MCF 10A (cell line): ENCODE data around the gene DOCK11. TPM values are rescaled to one million over a fixed set of nuclear protein-coding genes. Genes with fewer than 3 reads are reported as not detected.
"Not testable (repeated sequence)": the region's sequence is repeated elsewhere in the genome, so short reads cannot be mapped to it uniquely, and the experiment has no call there.

Source experiments
- BruUV-seq: library from RNA; stranded (reverse); fragments of 400-500 nt; replicated peaks from 2 replicates; lab custom pipeline; 2021; lab: Mats Ljungman, UMichigan
- CTCF ChIA-PET: fragments of 300-600 bp; sonication (Branson Sonifier 250); formaldehyde crosslinking; extraction: SDS; loops from one replicate; lab custom pipeline; 2021; ENCODE audit warnings: antibody characterized with exemption, inconsistent platforms; lab: Yijun Ruan, JAX
- POLR2A ChIA-PET: fragments of 300-600, 350-650 bp; sonication (Branson Sonifier 250); formaldehyde crosslinking; extraction: SDS; loops from one replicate; lab custom pipeline; 2020; ENCODE audit warnings: antibody characterized with exemption, inconsistent platforms; lab: Yijun Ruan, JAX
- DNase-seq: peaks from one replicate; pipeline ENCODE4 v3.0.0-alpha.2; 2018; ENCODE audit not compliant: unreplicated experiment
- H3K27ac Mint-ChIP-seq: one replicate; pipeline ENCODE4 v1.8.0; 2022; ENCODE audit warnings: mild to moderate bottlenecking, low read depth, mixed read lengths; ENCODE audit not compliant: unreplicated experiment
- H3K27me3 Mint-ChIP-seq: one replicate; pipeline ENCODE4 v1.8.0; 2022; ENCODE audit warnings: mixed read lengths; ENCODE audit not compliant: insufficient read depth, unreplicated experiment
- H3K36me3 Mint-ChIP-seq: one replicate; pipeline ENCODE4 v1.8.0; 2022; ENCODE audit warnings: mild to moderate bottlenecking, moderate library complexity, mixed read lengths; ENCODE audit not compliant: insufficient read depth, unreplicated experiment
- H3K4me1 Mint-ChIP-seq: one replicate; pipeline ENCODE4 v1.8.0; 2022; ENCODE audit warnings: mixed read lengths; ENCODE audit not compliant: insufficient read depth, unreplicated experiment
- H3K4me3 Mint-ChIP-seq: one replicate; pipeline ENCODE4 v1.8.0; 2022; ENCODE audit warnings: mild to moderate bottlenecking, moderate library complexity, mixed read lengths; ENCODE audit not compliant: unreplicated experiment
- H3K9me3 Mint-ChIP-seq: one replicate; pipeline ENCODE4 v1.8.0; 2022; ENCODE audit warnings: mixed read lengths; ENCODE audit not compliant: unreplicated experiment
- intact Hi-C: fragments of 100-400 bp; cut with micrococcal nuclease; formaldehyde crosslinking; loops from 2 replicates; pipeline ENCODE4 v1.14.1; 2022
- total RNA-seq: library from RNA; stranded (reverse); gene quantifications from 2 replicates; pipeline ENCODE4 v1.2.3, GENCODE V29; 2022
- TF ChIP-seq, protein P1 (sequence below): fragments of 200-600 bp; IDR thresholded peaks from one replicate; pipeline ENCODE4 v1.8.0; 2022; ENCODE audit warnings: antibody characterized with exemption, mild to moderate bottlenecking; ENCODE audit not compliant: unreplicated experiment

DOCK11 gene
- total RNA-seq, 1 experiment from 2014 or later, result 1.9 TPM

DNA sequence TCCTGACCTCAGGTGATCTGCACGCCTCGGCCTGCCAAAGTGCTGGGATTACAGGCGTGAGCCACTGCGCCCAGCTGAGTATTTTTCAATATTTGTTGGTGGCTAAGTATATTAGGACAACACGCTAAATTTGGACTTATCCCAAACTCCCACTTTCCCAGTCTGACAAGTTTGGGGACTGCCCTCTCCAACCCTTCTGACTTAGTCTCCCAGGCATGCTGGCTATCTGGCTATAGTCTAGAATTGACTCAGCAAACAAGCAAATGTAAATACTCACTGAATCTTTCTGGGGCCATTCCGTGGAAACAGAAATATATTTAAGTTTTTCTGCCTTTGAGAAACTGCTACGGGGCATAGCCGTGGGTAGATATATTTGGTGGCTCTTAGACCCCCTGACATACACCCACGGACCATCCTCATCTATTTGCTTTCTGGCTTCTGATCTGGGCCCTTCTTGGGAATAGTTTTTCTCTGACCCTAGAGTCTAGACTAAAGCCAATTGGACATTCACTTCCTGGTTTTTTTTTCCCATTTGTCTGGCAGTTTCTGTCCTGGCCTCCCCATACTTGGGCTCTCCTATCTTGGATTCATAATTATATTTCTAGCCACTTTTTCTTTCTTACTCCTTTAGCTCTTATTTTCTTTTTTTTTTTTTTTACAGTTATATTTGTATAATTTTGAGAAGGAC lies 11.3 kb upstream of the DOCK11 start:
- no peak overlapping the region for H3K27ac Mint-ChIP-seq
- CTCF ChIA-PET, result interaction anchor here (0.6 kb wide), 3 partner anchors 11 to 37 kb away, joined by 3 read pairs; partner anchors contain the start of gene DOCK11
- no peaks in the 10 kb centered on the region for H3K36me3 Mint-ChIP-seq
- H3K4me1 Mint-ChIP-seq, result no peaks in the 10 kb centered on the region
- TF ChIP-seq, protein P1, sequence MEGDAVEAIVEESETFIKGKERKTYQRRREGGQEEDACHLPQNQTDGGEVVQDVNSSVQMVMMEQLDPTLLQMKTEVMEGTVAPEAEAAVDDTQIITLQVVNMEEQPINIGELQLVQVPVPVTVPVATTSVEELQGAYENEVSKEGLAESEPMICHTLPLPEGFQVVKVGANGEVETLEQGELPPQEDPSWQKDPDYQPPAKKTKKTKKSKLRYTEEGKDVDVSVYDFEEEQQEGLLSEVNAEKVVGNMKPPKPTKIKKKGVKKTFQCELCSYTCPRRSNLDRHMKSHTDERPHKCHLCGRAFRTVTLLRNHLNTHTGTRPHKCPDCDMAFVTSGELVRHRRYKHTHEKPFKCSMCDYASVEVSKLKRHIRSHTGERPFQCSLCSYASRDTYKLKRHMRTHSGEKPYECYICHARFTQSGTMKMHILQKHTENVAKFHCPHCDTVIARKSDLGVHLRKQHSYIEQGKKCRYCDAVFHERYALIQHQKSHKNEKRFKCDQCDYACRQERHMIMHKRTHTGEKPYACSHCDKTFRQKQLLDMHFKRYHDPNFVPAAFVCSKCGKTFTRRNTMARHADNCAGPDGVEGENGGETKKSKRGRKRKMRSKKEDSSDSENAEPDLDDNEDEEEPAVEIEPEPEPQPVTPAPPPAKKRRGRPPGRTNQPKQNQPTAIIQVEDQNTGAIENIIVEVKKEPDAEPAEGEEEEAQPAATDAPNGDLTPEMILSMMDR, result no peak
- POLR2A ChIA-PET, result no interaction called here
- BruUV-seq, result no TSS peak
- DNase-seq, result no peak
- H3K9me3 Mint-ChIP-seq, result no peaks in the 10 kb centered on the region
- no peak overlapping the region for H3K4me3 Mint-ChIP-seq
- intact Hi-C loops, result no loop called here
- H3K27me3 Mint-ChIP-seq, result peaks cover 11% of the 10 kb centered on the region

DNA sequence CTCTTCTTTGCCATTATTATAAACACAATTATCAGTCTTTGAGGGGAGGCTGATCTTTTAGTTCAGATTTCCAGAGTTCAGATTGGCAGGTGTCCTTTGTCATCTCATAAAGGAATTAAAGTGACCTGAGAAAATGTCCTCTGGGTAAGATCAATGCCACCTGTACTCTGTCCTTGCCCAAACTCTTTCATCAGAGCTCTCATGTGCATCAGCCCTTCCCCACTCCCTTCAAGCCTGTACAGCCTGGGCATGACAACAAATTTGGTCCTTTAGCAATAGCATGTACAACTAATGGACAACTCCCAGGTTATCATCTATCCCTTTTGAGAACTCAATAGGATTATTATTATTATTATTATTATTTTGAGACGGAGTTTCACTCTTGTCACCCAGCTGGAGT lies 8.9 kb upstream of the DOCK11 start:
- POLR2A ChIA-PET, result interaction anchor here (0.6 to 1.0 kb wide), 2 partner anchors 11 to 727 kb away, joined by 3 to 5 read pairs; no protein-coding TSS in a partner anchor
- intact Hi-C loops, CTCF ChIA-PET: not testable (repeated sequence)

DNA sequence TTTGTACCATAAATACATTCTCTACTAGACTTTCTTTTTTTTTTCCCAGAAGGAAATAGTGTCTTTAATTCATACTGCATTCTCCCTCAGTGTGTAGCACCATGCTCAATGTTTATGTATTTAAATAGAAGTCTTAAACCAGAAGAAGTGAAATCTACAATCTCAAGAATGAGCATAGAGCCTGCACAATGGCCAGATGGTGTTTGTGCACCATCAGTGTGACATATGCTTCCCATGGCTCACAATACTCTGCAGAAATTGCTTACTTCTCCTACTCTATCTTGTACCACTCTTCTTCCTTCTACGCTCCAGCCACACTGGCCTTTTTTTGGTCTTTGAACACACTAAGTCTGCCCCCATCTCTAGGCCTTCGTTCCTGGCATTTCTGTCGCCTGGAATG lies 2.6 kb upstream of the DOCK11 start:
- TF ChIP-seq, protein P1, result no peak
- intact Hi-C loops, result no loop called here
- Mint-ChIP-seq H3K27ac (no peak overlapping the region), H3K36me3 (no peaks in the 10 kb centered on the region), H3K4me1 (no peaks in the 10 kb centered on the region), H3K4me3 (no peak overlapping the region), H3K27me3 (no peaks in the 10 kb centered on the region), H3K9me3 (no peaks in the 10 kb centered on the region)
- DNase-seq, result no peak
- BruUV-seq, result no TSS peak
- CTCF ChIA-PET, result no interaction called here
- POLR2A ChIA-PET, result no interaction called here

More for the DNA sequence above, 8.9 kb upstream of the DOCK11 start:
- not testable (repeated sequence) for H3K9me3 Mint-ChIP-seq, H3K4me3 Mint-ChIP-seq, H3K27ac Mint-ChIP-seq, DNase-seq, H3K36me3 Mint-ChIP-seq, BruUV-seq, H3K4me1 Mint-ChIP-seq
- H3K27me3 Mint-ChIP-seq, result peaks cover 11% of the 10 kb centered on the region

DNA sequence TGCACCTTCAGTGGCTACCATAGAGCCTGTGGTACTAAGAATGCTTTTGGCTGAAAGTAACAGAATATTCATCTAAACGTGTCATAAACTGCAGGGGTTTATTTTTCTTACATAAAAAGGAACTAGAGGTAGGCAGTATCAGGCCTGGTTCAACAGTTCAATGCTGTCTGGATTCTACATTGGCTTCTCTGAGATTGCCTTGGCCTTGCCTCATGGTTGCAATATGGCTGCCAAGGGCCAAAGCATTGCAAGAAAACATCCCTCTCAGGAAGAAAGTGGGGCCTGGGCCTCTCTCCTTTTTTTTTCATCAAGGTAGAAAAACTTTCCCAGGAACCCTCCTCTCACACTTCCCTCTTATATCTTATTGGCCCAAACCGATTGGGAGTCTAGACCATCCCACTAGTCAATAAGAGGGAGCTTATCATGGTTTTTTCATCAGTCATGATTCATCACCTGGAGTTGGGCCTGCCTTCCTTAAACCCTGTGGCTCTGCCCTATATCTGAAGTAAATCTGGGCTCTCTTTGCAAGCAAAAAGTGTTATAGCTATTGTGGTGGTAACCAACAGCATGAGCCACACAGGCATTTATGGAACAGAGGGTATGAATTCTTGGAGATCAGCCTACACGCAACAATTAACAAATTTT lies 1.8 kb upstream of the DOCK11 start:
- intact Hi-C loops, result no loop called here
- BruUV-seq, result no TSS peak
- Mint-ChIP-seq H3K36me3 (no peaks in the 10 kb centered on the region), H3K4me1 (no peaks in the 10 kb centered on the region), H3K27ac (no peak overlapping the region), H3K9me3 (no peaks in the 10 kb centered on the region), H3K4me3 (no peak overlapping the region), H3K27me3 (no peaks in the 10 kb centered on the region)
- ChIA-PET POLR2A (no interaction called here), CTCF (interaction anchor here (1.0 kb wide), 1 partner anchor 39 kb away, joined by 3 read pairs; no protein-coding TSS in a partner anchor)
- no peak for DNase-seq
- TF ChIP-seq, protein P1, result no peak
